GM19438 (cell line): ENCODE measurements around the gene PCDHB5.
"Not testable (repeated sequence)": the region's sequence is repeated elsewhere in the genome, so short reads cannot be mapped to it uniquely, and the experiment has no call there.

Experiments
- ATAC-seq: cut with Tn5 transposase; IDR thresholded peaks from one replicate; pipeline ENCODE4 v1.9.1; 2021; ENCODE audit warnings: low read depth; ENCODE audit not compliant: unreplicated experiment

PCDHB5 gene

GRCh38 chr5:141135030-141135717 is at the start of gene PCDHB5:
PCDHB5 (plus strand) TSS chr5:141135206; CDS start chr5:141135435, 229 bp downstream.
- no peak for ATAC-seq

GRCh38 chr5:141094481-141095262 is 40.3 kb upstream of the PCDHB5 start, which contains the start of gene PCDHB2:
PCDHB2 (plus strand) TSS chr5:141094615; CDS start chr5:141094791, 176 bp downstream.
- no peak for ATAC-seq

DNA sequence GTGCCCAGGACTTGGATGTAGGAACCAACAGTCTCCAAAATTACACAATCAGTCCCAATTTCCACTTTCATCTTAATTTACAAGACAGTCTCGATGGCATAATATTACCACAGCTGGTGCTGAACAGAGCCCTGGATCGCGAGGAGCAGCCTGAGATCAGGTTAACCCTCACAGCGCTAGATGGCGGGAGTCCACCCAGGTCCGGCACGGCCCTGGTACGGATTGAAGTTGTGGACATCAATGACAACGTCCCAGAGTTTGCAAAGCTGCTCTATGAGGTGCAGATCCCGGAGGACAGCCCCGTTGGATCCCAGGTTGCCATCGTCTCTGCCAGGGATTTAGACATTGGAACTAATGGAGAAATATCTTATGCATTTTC is 39.8 kb upstream of the PCDHB5 start:
- no peak for ATAC-seq

GRCh38 chr5:141096181-141096580 is 38.8 kb upstream of the PCDHB5 start:
- ATAC-seq, result not testable (repeated sequence)

- not testable (repeated sequence) for ATAC-seq
These were observed 38.4 kb upstream of the PCDHB5 start for GRCh38 chr5:141096586-141096985.

- no peak for ATAC-seq
These were observed 34.7 kb upstream of the PCDHB5 start, which contains the start of gene PCDHB3 for GRCh38 chr5:141100243-141100805. PCDHB3 (plus strand) TSS chr5:141100473; CDS start chr5:141100650, 177 bp downstream.

GRCh38 chr5:141101059-141101458 is 33.9 kb upstream of the PCDHB5 start:
- no peak for ATAC-seq

DNA sequence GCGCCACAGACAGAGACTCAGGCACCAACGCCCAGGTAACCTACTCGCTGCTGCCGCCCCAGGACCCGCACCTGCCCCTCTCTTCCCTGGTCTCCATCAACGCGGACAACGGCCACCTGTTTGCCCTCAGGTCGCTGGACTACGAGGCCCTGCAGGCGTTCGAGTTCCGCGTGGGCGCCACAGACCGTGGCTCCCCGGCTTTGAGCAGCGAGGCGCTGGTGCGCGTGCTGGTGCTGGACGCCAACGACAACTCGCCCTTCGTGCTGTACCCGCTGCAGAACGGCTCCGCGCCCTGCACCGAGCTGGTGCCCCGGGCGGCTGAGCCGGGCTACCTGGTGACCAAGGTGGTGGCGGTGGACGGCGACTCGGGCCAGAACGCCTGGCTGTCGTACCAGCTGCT is 32.9 kb upstream of the PCDHB5 start:
- ATAC-seq, result not testable (repeated sequence)

GRCh38 chr5:141102471-141102870 is 32.5 kb upstream of the PCDHB5 start:
- not testable (repeated sequence) for ATAC-seq

GRCh38 chr5:141105350-141105749 is 29.7 kb upstream of the PCDHB5 start:
- no peak for ATAC-seq

GRCh38 chr5:141119250-141119649 is 15.8 kb upstream of the PCDHB5 start:
- no peak for ATAC-seq

DNA sequence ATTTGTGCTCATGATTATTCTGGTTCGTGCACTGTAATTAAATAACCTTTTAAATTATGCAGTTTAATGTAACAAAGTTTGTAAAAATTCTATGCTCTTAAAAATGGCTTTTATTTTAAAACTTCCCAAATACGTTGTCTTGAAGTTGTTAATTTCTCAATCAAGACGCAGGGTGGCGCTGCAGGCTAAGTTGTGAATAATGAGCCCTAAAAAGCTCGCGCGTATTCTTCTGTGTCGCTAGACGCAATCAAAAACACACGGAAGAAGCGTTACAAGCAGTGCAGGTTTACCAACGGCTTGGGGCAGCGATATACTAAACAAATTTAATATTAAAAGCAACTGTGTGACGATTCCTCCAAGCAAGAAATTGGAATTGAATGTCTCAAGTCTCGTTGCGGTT is 13.4 kb upstream of the PCDHB5 start, which contains the start of gene PCDHB4:
Gene PCDHB4, plus strand, starts transcription at position 256 of the 400 bp plus-strand sequence. CDS start 181 bp downstream, outside the sequence.
- no peak for ATAC-seq

DNA sequence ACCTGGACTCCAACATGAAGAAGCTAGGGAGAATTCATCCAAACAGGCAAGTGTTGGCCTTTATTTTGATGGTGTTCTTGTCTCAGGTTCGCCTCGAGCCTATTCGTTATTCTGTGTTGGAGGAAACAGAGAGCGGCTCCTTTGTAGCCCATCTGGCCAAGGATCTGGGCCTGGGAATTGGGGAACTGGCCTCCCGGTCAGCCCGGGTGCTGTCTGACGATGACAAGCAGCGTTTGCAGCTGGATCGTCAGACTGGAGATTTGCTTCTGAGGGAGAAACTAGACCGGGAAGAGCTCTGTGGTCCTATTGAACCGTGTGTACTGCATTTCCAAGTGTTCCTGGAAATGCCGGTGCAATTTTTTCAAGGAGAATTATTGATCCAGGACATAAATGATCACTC is 13.0 kb upstream of the PCDHB5 start:
- ATAC-seq, result no peak

GRCh38 chr5:141123396-141124135 is 11.4 kb upstream of the PCDHB5 start:
- ATAC-seq, result not testable (repeated sequence)

- ATAC-seq, result no peak
These were observed 7.7 kb upstream of the PCDHB5 start for GRCh38 chr5:141127305-141127704.

GRCh38 chr5:141135718-141136266 is 786 bp downstream of the PCDHB5 start:
- no peak for ATAC-seq

- not testable (repeated sequence) for ATAC-seq
These were observed 2.3 kb downstream of the PCDHB5 start for GRCh38 chr5:141137346-141137745.

DNA sequence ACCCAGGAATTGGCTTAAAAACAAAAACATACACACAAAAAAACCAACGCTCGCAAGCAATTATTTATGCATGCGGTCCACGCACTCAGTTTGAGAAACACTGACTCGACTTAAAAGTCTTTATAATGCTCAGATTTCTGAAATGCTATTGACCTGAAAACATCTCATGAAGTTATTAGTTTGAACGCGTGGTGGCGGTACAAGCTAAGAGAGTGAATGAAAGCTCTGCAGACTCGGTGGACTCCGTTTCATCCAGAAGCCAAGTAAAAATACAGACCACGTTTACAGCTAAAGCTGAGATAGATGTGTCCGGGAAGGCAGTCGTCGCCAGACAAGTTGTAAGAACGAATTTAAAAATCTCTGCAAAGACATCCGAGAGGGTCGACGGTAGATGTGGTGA is 14.8 kb downstream of the PCDHB5 start, which contains the start of gene PCDHB6:
Gene PCDHB6, plus strand, starts transcription at position 246 of the 400 bp plus-strand sequence. CDS start 201 bp downstream, outside the sequence.
- ATAC-seq, result no peak

- ATAC-seq, result no peak
These were observed 15.4 kb downstream of the PCDHB5 start for GRCh38 chr5:141150224-141150992.
